GM12891 (cell line): ENCODE results near the gene SMOC2.
"Not testable (repeated sequence)": the region's sequence is repeated elsewhere in the genome, so short reads cannot be mapped to it uniquely, and the experiment has no call there.

Experiments
- POLR2AphosphoS5 ChIP-seq: IDR thresholded peaks from 2 replicates; pipeline ENCODE4 v1.6.1; 2011; ENCODE audit warnings: low read depth, low read length, control low read depth
- POU2F2 ChIP-seq: IDR thresholded peaks from 2 replicates; pipeline ENCODE4 v1.6.1; 2011; ENCODE audit warnings: low read depth, mild to moderate bottlenecking, control low read depth, low read length, moderate library complexity
- SPI1 ChIP-seq: IDR thresholded peaks from 2 replicates; pipeline ENCODE4 v1.6.1; 2011; ENCODE audit warnings: low read depth, low read length, control low read depth
- TAF1 ChIP-seq: IDR thresholded peaks from 2 replicates; pipeline ENCODE4 v1.6.1; 2011; ENCODE audit warnings: low read depth, low read length, control low read depth

- TF ChIP-seq TAF1, POLR2AphosphoS5, SPI1, POU2F2: not testable (repeated sequence)
These were observed 251.9 kb downstream of the SMOC2 start for GRCh38 chr6:168692915-168693257.
